Adrenal gland (tissue), 5 donors: Measurements from ENCODE around the gene TRIL.

Experiments
- CTCF ChIP-seq, 6 experiments: fragments of 450-650 bp in 4 of 6; fragments of 200-600 bp in 2 of 6; sonication (generic) in 1 of 6; IDR thresholded peaks; 1 replicate in 5 of 6; 2 replicates in 1 of 6; pipeline versions ENCODE4 v1.5.1 to v1.8.0; 2016 to 2021; ENCODE audit warnings: antibody characterized with exemption in 6 of 6, mild to moderate bottlenecking in 2 of 6, moderate library complexity in 1 of 6
- POLR2A ChIP-seq, 2 donors: fragments of 450-650 bp; IDR thresholded peaks; one replicate each; pipeline ENCODE4 v1.6.1; 2017; ENCODE audit warnings: antibody characterized with exemption in 2 of 2, mild to moderate bottlenecking in 2 of 2, moderate library complexity in 1 of 2
- donor health status: DM: no; HTN: no; CAD: no.

DNA sequence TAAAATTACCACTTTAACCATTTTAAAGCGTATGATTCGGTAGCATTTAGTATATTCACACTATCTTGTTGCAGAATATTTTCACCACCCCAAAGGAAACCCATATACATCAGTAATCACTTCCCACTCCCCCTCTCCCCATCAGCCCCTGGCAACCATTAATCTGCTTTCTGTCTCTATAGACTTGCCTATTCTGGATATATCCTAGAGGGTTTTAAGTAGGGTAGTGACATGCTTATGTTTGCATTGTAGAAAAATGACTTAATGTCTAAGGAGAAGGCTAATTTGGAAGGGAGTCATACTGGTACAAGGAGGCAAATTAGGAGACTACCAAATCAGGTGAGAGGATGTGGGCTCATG, 42.6 kb upstream of the TRIL start:
- TF ChIP-seq CTCF (IDR thresholded peaks at IDR 0.05), result no peak
- no peak for TF ChIP-seq POLR2A (IDR thresholded peaks at IDR 0.05)
